ENCODE measurements around the gene UCP3.

UCP3 gene, protein sequence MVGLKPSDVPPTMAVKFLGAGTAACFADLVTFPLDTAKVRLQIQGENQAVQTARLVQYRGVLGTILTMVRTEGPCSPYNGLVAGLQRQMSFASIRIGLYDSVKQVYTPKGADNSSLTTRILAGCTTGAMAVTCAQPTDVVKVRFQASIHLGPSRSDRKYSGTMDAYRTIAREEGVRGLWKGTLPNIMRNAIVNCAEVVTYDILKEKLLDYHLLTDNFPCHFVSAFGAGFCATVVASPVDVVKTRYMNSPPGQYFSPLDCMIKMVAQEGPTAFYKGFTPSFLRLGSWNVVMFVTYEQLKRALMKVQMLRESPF

GRCh38 chr11:74008373-74009229 is at the start of gene UCP3:
TSS of gene UCP3 (minus strand) at chr11:74009085. CDS start at chr11:74007042, 2,043 bp downstream.
- no peak for DNase-seq (ENCODE audit: low read depth, low spot score)
- no peak within 1 kb of the TSS for H3K27ac ChIP-seq

DNA sequence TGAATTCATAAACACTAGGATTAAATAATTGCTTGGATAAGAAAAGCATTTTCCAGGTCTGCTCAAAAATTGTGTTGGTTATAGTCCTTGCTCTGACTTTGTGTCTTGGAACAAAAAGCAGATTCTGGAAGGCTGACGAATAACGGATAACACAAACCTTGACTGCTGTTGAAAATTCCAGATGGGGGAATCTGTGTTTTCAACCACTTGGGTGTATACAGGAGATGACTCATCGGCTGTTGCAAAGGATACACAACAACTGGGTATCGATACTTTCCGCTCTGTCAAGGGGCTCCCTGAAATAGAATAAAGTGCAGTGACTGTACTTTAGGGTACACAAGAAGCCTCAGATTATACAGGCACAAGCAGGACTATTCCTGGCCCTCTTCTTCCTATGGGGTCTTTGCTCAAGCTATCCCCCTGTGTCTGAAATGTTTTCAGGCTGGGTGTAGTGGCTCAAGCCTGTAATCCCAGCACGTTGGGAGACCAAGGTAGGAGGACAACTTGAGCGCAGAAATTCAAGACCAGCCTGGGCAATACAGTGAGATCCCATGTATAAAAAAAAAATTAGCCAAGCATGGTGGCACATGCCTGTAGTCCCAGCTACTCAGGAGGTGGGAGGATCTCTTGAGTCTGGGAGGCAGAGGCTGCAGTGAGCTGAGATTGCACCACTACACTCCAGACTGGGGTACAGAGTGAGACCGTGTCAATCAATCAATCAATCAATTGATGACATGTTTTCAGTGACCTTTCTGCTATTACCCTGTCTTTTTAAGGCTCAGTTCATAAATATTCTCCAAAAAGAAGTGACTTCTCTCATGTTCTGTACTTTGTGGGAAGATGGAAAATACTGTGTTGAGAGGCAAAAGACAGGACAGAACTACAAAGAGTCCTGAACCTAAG is 48.6 kb upstream of the UCP3 start:
- H3K27ac ChIP-seq = no peak overlapping the region
- no peak for DNase-seq (ENCODE audit: low read depth, low spot score)

- DNase-seq (ENCODE audit: low read depth, low spot score) = no peak
- H3K27ac ChIP-seq = no peak overlapping the region
These were observed 47.1 kb upstream of the UCP3 start for GRCh38 chr11:74055938-74056337.

- no peak overlapping the region for H3K27ac ChIP-seq
- DNase-seq (ENCODE audit: low read depth, low spot score) = no peak
These were observed 41.6 kb upstream of the UCP3 start for GRCh38 chr11:74050465-74050864.

DNA sequence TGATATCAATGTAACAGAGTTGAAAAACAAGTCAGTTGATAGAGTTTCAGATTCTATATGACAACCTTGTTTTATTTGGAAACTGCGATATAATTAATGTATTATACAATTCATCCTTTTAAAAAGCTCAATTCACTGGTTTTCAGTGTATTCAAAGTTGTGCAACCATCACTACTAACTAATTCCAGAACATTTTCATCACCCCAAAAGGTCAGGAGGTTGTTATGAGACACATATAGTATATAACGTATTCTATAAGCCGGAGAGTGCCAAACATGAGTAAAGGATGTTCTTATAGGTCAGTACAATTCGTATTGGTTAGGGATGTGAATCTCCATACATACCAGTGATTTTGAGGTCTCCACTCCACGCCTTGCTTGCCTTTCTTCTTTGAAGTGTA is 40.1 kb upstream of the UCP3 start:
- DNase-seq (ENCODE audit: low read depth, low spot score) = no peak
- no peak overlapping the region for H3K27ac ChIP-seq

GRCh38 chr11:74044538-74044937 is 35.7 kb upstream of the UCP3 start:
- H3K27ac ChIP-seq = no peak overlapping the region
- no peak for DNase-seq (ENCODE audit: low read depth, low spot score)

- DNase-seq (ENCODE audit: low read depth, low spot score) = no peak
- no peak overlapping the region for H3K27ac ChIP-seq
These were observed 34.6 kb upstream of the UCP3 start for GRCh38 chr11:74043450-74043849.

DNA sequence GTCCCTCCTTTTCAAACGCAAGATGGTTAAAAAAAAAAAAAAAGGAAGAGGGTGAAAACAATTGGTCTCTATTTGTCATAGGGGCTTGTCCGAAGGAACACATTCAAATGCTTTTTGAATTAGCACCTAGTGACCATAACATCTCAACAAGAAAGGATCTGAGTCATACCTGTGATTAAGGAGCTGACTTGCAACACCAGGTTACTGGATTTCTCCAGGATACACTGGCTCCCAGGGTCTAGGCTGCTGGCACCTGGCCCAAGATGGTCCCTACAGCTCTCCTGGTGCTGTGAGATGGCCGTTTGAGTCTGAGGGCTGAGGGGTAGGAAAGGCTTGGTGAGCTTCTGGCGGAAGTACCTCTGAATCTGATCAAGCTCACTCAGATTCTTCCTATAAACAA is 28.4 kb upstream of the UCP3 start:
- DNase-seq (ENCODE audit: low read depth, low spot score) = no peak
- peak overlapping the region; percentile 26 for H3K27ac ChIP-seq

GRCh38 chr11:74035264-74035663 is 26.4 kb upstream of the UCP3 start:
- H3K27ac ChIP-seq = peak overlapping the region; percentile 25
- peak; percentile 74 for DNase-seq (ENCODE audit: low read depth, low spot score)

DNA sequence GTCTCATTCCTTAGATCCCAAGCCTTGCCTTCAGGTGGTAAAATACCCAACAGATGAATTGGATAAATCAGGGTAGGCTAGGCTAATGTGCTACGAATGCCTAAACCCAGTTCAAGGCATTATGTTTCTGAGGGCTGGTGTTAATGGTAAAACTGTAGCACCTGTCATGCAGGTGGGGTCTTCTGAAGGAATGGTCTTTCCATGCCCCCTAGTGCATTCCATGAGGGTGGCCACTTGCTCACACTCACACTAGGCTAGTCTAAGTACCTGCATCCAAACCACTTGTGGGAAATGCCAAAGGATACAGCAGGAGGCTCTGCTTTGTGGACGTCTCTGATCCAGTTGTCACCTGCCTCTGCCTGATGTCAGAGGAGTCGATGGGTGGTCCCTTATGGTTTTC is 24.2 kb upstream of the UCP3 start:
- no peak overlapping the region for H3K27ac ChIP-seq
- no peak for DNase-seq (ENCODE audit: low read depth, low spot score)

- DNase-seq (ENCODE audit: low read depth, low spot score) = no peak
- no peak overlapping the region for H3K27ac ChIP-seq
These were observed 22.1 kb upstream of the UCP3 start for GRCh38 chr11:74030723-74031676.

DNA sequence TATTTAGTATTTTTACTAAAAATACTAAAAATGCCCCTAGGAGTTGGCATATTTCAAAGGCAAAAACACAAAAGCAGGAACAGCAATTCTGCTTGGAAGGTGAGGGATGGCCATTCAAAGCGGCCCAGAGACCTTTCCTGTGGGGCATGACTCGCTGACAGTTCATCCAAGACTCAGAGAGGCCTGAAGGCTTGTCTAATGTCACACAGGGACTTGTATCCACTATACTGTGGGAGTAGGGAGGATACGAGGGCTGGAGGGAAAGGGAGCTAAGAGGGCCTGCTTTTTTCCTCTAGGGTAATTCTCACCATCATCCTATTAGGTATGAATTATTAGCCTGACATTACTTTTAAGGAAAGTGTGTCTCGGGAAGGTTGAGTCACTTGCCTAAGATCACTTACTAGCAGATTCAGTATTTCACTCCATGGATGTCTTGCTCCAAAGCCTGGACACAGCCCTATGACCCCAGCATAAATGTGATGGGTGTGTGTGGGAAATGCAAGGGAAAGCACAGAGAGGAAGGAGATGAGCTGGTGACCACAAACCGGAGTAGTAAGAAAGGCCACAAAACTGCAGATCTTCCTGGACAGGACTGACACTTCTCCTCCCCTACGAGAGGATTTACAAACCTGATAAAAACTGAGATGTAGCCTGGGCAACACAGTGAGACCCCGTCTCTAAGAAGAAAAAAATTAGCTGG is 16.7 kb upstream of the UCP3 start:
- peak overlapping the region; percentile 27 for H3K27ac ChIP-seq
- no peak for DNase-seq (ENCODE audit: low read depth, low spot score)

DNA sequence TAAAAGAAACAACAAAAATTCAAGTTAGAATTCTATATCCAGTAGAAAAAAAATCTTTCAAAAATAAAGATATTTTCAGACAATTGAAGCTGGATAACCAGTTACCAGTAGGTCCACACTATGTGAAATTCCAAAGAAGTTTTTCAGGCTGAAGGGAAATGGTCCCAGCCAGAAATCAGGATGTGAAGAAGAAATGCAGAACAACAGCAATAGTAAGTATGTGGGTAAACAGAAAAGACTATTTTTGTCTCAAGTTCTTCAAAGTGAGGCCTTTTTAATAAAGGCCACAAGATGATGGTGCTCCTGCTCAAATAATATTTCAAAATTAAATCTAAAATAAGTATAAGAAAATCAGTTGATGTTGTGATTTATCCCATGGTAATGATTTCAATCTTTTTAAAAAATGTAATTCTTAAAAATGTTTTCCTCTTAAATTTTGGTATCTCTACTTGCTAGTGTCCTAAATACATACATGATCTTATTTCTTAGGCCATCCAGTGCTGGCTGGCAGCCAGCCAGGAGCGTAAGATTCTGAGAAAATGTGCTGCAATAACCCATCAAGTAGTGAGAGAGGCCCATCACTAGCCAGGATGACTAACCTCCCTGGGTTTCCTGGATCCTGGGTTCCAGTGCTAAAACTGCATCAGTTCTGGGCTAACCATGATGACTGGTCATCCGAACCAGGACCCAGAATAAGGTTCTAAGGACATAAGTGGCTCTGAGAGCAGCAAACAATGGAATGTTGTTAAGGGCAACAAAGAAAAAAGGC is 15.6 kb upstream of the UCP3 start:
- peak overlapping the region; percentile 27 for H3K27ac ChIP-seq
- no peak for DNase-seq (ENCODE audit: low read depth, low spot score)

DNA sequence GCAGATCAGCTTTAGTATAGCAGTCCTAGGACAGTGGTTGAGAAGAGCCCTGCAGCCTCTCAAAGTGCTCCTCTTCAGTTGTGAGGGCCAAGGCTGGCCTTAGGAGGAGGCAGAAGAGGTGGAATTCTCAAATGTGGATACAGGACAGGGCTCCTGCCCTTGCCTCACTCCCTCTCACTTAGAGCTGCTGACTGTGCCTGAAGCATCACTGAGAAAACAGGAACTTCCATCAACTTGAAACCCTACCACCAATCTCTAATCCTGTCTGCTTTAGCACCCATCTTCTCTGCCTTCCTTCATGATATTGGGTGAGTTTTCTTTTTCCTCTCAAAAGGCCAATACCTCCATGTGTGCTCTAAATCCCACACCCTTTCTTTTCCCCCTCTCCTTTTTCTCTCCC is 14.4 kb upstream of the UCP3 start:
- no peak overlapping the region for H3K27ac ChIP-seq
- no peak for DNase-seq (ENCODE audit: low read depth, low spot score)

GRCh38 chr11:74022546-74022945 is 13.7 kb upstream of the UCP3 start:
- DNase-seq (ENCODE audit: low read depth, low spot score) = no peak
- H3K27ac ChIP-seq = no peak overlapping the region

DNA sequence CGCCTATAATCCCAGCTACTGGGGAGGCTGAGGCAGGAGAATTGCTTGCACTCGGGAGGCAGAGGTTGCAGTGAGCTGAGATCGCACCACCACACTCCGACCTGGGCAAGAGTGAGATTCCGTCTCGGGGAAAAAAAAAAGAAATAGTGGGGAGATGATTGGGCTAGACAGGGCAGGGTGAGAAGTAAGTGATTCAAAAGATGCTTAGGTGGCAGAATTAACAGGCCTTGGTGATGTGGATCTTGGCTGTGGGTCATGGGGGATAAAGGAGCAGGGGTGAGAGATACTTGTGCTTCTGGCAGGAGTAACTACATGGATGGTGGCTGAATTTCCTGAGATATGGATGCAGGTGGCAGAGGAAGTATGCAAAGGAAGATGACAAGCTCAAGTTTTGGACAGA is 13.1 kb upstream of the UCP3 start:
- DNase-seq (ENCODE audit: low read depth, low spot score) = no peak
- H3K27ac ChIP-seq = no peak overlapping the region

DNA sequence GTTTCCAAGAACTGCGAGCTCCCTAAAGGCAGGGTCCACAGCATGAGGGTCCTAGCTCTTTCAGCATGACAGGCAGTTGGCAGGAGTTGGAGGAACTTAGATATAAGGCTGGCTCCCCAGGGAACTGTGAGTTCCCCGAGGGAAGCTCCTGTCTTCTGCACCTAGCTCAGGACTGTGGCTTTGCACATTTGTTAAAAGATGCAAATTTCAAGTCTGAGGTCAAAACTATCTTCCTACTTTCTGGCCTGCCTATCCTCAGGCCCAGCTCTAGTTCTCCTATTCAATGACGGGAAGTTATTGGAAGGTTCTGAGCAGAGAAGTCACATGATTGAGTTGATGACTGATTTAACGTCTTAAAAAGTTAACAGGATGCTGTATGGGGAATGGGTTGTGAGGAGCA is 11.7 kb upstream of the UCP3 start:
- no peak overlapping the region for H3K27ac ChIP-seq
- no peak for DNase-seq (ENCODE audit: low read depth, low spot score)

- H3K27ac ChIP-seq = peak overlapping the region; percentile 9
- no peak for DNase-seq (ENCODE audit: low read depth, low spot score)
These were observed 11.0 kb upstream of the UCP3 start for GRCh38 chr11:74019860-74020259.
